Right atrium auricular region (tissue), 2 donors: ENCODE measurements around the gene ETV6. TPM values are rescaled to one million over a fixed set of nuclear protein-coding genes. Genes with fewer than 3 reads are reported as not detected.

Experiments used
- DNase-seq: peaks from one replicate; pipeline ENCODE4 v3.0.0-alpha.2; 2019; ENCODE audit warnings: low spot score
- H3K27ac ChIP-seq, 2 donors: fragments of 200-600 bp; sonication (generic); 1 replicate in 1 of 2; 2 replicates in 1 of 2; pipeline ENCODE4 v1.5.1; 2016 to 2019
- H3K27me3 ChIP-seq, 2 donors: fragments of 200-600 bp; sonication (generic); one replicate each; pipeline versions ENCODE4 v1.5.1 to v1.6.0; 2017 to 2019
- H3K36me3 ChIP-seq: fragments of 200-600 bp; sonication (generic); one replicate; pipeline ENCODE4 v1.5.1; 2016
- H3K4me1 ChIP-seq, 2 donors: fragments of 200-600 bp; sonication (generic); one replicate each; pipeline versions ENCODE4 v1.5.1 to v1.6.0; 2017 to 2019
- H3K4me3 ChIP-seq, 2 donors: fragments of 200-600 bp; sonication (generic); 1 replicate in 1 of 2; 2 replicates in 1 of 2; pipeline ENCODE4 v1.5.1; 2017 to 2019; ENCODE audit warnings: mild to moderate bottlenecking in 1 of 2, moderate library complexity in 1 of 2
- H3K9me3 ChIP-seq, 2 donors: fragments of 200-600 bp; sonication (generic); one replicate each; pipeline ENCODE4 v1.5.1; 2019
- CTCF ChIP-seq, 2 donors: fragments of 200-600 bp; sonication (generic); IDR thresholded peaks; one replicate each; pipeline ENCODE4 v1.5.1; 2019; ENCODE audit warnings: antibody characterized with exemption in 2 of 2
- total RNA-seq, 2 donors: library from RNA; depleted of rRNA; stranded (reverse); fragments of >200 nt; gene quantifications; one replicate each; pipeline ENCODE4 v1.1.0, GENCODE V29; 2016

The ETV6 gene
- total RNA-seq, 2 donors from 2014 or later = 6.7 TPM

GRCh38 chr12:11916771-11917170 lies 267.3 kb downstream of the ETV6 start:
- H3K4me1 ChIP-seq = no peaks in the 10 kb centered on the region
- no peak for DNase-seq
- no peak overlapping the region for H3K4me3 ChIP-seq
- H3K36me3 ChIP-seq = no peaks in the 10 kb centered on the region
- no peak overlapping the region for H3K27ac ChIP-seq
- H3K9me3 ChIP-seq = no peaks in the 10 kb centered on the region
- H3K27me3 ChIP-seq = no peaks in the 10 kb centered on the region
- TF ChIP-seq CTCF (IDR thresholded peaks at IDR 0.05) = no peak

- Histone ChIP-seq H3K4me3 (no peak overlapping the region), H3K4me1 (no peaks in the 10 kb centered on the region), H3K36me3 (no peaks in the 10 kb centered on the region), H3K27me3 (no peaks in the 10 kb centered on the region), H3K9me3 (no peaks in the 10 kb centered on the region), H3K27ac (no peak overlapping the region)
- DNase-seq = no peak
- no peak for TF ChIP-seq CTCF (IDR thresholded peaks at IDR 0.05)
These were observed 268.0 kb downstream of the ETV6 start for GRCh38 chr12:11917501-11917900.

- Histone ChIP-seq H3K36me3 (no peaks in the 10 kb centered on the region), H3K9me3 (no peaks in the 10 kb centered on the region), H3K4me3 (no peak overlapping the region), H3K4me1 (no peaks in the 10 kb centered on the region), H3K27ac (no peak overlapping the region), H3K27me3 (no peaks in the 10 kb centered on the region)
- DNase-seq = no peak
- TF ChIP-seq CTCF (IDR thresholded peaks at IDR 0.05) = no peak
These were observed 270.8 kb downstream of the ETV6 start for GRCh38 chr12:11920231-11920630.

GRCh38 chr12:11922361-11922760 lies 272.9 kb downstream of the ETV6 start:
- Histone ChIP-seq H3K27ac (no peak overlapping the region), H3K4me3 (no peak overlapping the region), H3K27me3 (no peaks in the 10 kb centered on the region), H3K36me3 (no peaks in the 10 kb centered on the region), H3K4me1 (no peaks in the 10 kb centered on the region), H3K9me3 (no peaks in the 10 kb centered on the region)
- no peak for DNase-seq
- no peak for TF ChIP-seq CTCF (IDR thresholded peaks at IDR 0.05)

GRCh38 chr12:11923067-11923466 lies 273.6 kb downstream of the ETV6 start:
- Histone ChIP-seq H3K27ac (no peak overlapping the region), H3K9me3 (no peaks in the 10 kb centered on the region), H3K4me3 (no peak overlapping the region), H3K4me1 (no peaks in the 10 kb centered on the region), H3K36me3 (no peaks in the 10 kb centered on the region), H3K27me3 (no peaks in the 10 kb centered on the region)
- TF ChIP-seq CTCF (IDR thresholded peaks at IDR 0.05) = no peak
- DNase-seq = no peak

- Histone ChIP-seq H3K36me3 (no peaks in the 10 kb centered on the region), H3K27ac (no peak overlapping the region), H3K27me3 (no peaks in the 10 kb centered on the region), H3K4me3 (no peak overlapping the region), H3K4me1 (no peaks in the 10 kb centered on the region), H3K9me3 (no peaks in the 10 kb centered on the region)
- DNase-seq = no peak
- no peak for TF ChIP-seq CTCF (IDR thresholded peaks at IDR 0.05)
These were observed 277.9 kb downstream of the ETV6 start for GRCh38 chr12:11927286-11927935.
